Osteoblast (primary cell): Measurements from ENCODE around the gene ID3. TPM values are rescaled to one million over a fixed set of nuclear protein-coding genes. Genes with fewer than 3 reads are reported as not detected.

Source experiments
- DNase-seq: peaks from one replicate; pipeline ENCODE4 v3.0.0; 2011; ENCODE audit warnings: low spot score, mixed read lengths; ENCODE audit not compliant: insufficient read length; ENCODE audit errors: missing footprints
- H2AFZ ChIP-seq: 2 replicates; pipeline ENCODE4 v1.6.0; 2011; ENCODE audit warnings: mild to moderate bottlenecking, low read length
- H3K27ac ChIP-seq: 2 replicates; pipeline ENCODE4 v1.5.1; 2011; ENCODE audit warnings: mild to moderate bottlenecking, low read depth, low read length, moderate library complexity
- H3K27me3 ChIP-seq: 2 replicates; pipeline ENCODE4 v1.6.0; 2012; ENCODE audit warnings: mild to moderate bottlenecking, control low read depth, inconsistent platforms, low read length, moderate library complexity; ENCODE audit not compliant: insufficient read depth
- H3K36me3 ChIP-seq: 2 replicates; pipeline ENCODE4 v1.5.1; 2011; ENCODE audit warnings: mild to moderate bottlenecking, low read length, control low read depth, moderate library complexity; ENCODE audit not compliant: insufficient read depth
- H3K4me1 ChIP-seq: 2 replicates; pipeline ENCODE4 v1.5.1; 2011; ENCODE audit warnings: mild to moderate bottlenecking, low read length, control low read depth, moderate library complexity; ENCODE audit not compliant: insufficient read depth
- H3K4me2 ChIP-seq: 2 replicates; pipeline ENCODE4 v1.6.0; 2011; ENCODE audit warnings: mild to moderate bottlenecking, low read length; ENCODE audit not compliant: insufficient read depth
- H3K4me3 ChIP-seq: fragments of 200-600 bp; sonication (generic); 3 replicates; pipeline ENCODE4 v1.5.1; 2012; ENCODE audit warnings: mild to moderate bottlenecking, low read length, inconsistent platforms; ENCODE audit not compliant: insufficient read depth
- H3K79me2 ChIP-seq: 2 replicates; pipeline ENCODE4 v1.6.0; 2012; ENCODE audit warnings: mild to moderate bottlenecking, low read length, control low read depth, inconsistent platforms; ENCODE audit not compliant: insufficient read depth
- H3K9me3 ChIP-seq: 2 replicates; pipeline ENCODE4 v1.5.1; 2011; ENCODE audit warnings: low read depth, low read length, control low read depth
- H4K20me1 ChIP-seq: 2 replicates; pipeline ENCODE4 v1.6.0; 2012; ENCODE audit warnings: mild to moderate bottlenecking, low read length, control low read depth; ENCODE audit not compliant: insufficient read depth
- CTCF ChIP-seq: IDR thresholded peaks from 2 replicates; pipeline ENCODE4 v1.5.1; 2011; ENCODE audit warnings: mild to moderate bottlenecking, low read depth, low read length, moderate library complexity; ENCODE audit errors: extremely low read depth
- total RNA-seq: library from RNA; depleted of rRNA; stranded (reverse); fragments of >200 nt; gene quantifications from 2 replicates; pipeline ENCODE4 v1.2.3, GENCODE V29; 2012

ID3 gene
- total RNA-seq, 1 donor, result 240 TPM

GRCh38 chr1:23594149-23594907 is 35.0 kb upstream of the ID3 start:
- Histone ChIP-seq H3K79me2 (no peaks in the 10 kb centered on the region), H3K4me3 (no peak overlapping the region), H3K27ac (no peak overlapping the region), H3K4me2 (no peak overlapping the region), H4K20me1 (no peaks in the 10 kb centered on the region), H3K9me3 (no peaks in the 10 kb centered on the region), H3K27me3 (no peaks in the 10 kb centered on the region), H2AFZ (no peak overlapping the region), H3K36me3 (no peaks in the 10 kb centered on the region), H3K4me1 (peaks cover 4% of the 10 kb centered on the region)
- no peak for DNase-seq
- no peak for TF ChIP-seq CTCF

- H3K27me3 ChIP-seq, result no peaks in the 10 kb centered on the region
- no peak for DNase-seq
- no peak for TF ChIP-seq CTCF
Observed at GRCh38 chr1:23593556-23594148, 34.4 kb upstream of the ID3 start.

GRCh38 chr1:23593042-23593521 is 33.8 kb upstream of the ID3 start:
- Histone ChIP-seq H3K4me3 (no peak overlapping the region), H3K4me1 (peaks cover 4% of the 10 kb centered on the region), H2AFZ (no peak overlapping the region), H4K20me1 (no peaks in the 10 kb centered on the region), H3K27ac (no peak overlapping the region), H3K36me3 (no peaks in the 10 kb centered on the region), H3K79me2 (no peaks in the 10 kb centered on the region), H3K9me3 (no peaks in the 10 kb centered on the region), H3K4me2 (no peak overlapping the region), H3K27me3 (no peaks in the 10 kb centered on the region)
- DNase-seq, result no peak
- TF ChIP-seq CTCF, result no peak

More at GRCh38 chr1:23593556-23594148, 34.4 kb upstream of the ID3 start:
- Histone ChIP-seq H3K4me3 (no peak overlapping the region), H4K20me1 (no peaks in the 10 kb centered on the region), H3K79me2 (no peaks in the 10 kb centered on the region), H3K4me1 (peaks cover 4% of the 10 kb centered on the region), H3K9me3 (no peaks in the 10 kb centered on the region), H3K4me2 (no peak overlapping the region), H3K36me3 (no peaks in the 10 kb centered on the region), H3K27ac (no peak overlapping the region), H2AFZ (no peak overlapping the region)

- no peak overlapping the region for H3K4me3 ChIP-seq
- H3K4me1 ChIP-seq, result peaks cover 4% of the 10 kb centered on the region
- H3K79me2 ChIP-seq, result no peaks in the 10 kb centered on the region
- peak overlapping the region; percentile 77 for H2AFZ ChIP-seq
- no peaks in the 10 kb centered on the region for H4K20me1 ChIP-seq
- TF ChIP-seq CTCF, result no peak
- H3K27ac ChIP-seq, result no peak overlapping the region
- no peak overlapping the region for H3K4me2 ChIP-seq
- H3K9me3 ChIP-seq, result no peaks in the 10 kb centered on the region
- H3K36me3 ChIP-seq, result no peaks in the 10 kb centered on the region
- no peak for DNase-seq
- H3K27me3 ChIP-seq, result no peaks in the 10 kb centered on the region
Observed at GRCh38 chr1:23592209-23592892, 33.0 kb upstream of the ID3 start.
